HL-60/S4 (cell line): Measurements from ENCODE around the gene DLL1.

Source experiments
- in situ Hi-C: fragments of 300-500 bp; cut with MboI; formaldehyde crosslinking; loops from 2 replicates; pipeline ENCODE4 v1.14.3; 2022; ENCODE audit warnings: low sequenced_read_pairs

Gene DLL1

DNA sequence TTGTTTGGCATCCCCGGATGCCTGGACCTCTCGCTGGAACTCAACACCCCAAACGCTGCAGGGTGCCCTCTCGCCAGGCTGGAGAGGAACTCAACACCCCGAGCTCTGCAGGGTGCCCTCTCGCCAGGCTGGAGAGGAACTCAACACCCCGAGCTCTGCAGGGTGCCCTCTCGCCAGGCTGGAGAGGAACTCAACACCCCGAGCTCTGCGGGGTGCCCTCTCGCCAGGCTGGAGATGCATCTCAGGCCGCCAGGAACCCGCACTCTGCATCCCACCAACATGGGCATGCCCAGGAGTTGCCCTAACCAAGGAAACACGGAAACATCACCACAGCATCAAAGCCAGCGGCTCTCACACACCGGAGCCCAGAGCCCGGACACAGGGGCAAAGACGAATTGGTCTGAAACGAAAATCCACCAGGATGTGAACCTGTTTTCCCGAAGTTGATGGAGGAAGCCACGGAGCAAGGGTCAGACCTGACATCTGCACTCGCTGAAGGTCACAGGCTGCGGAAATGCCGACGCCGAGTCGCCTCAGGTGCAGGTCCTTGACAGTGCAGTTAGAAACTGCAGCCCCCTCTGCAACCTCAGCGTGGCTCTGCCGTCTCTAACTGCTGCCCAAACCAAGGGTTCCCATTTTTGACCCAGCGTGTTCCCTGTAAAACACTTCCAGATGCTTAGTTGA is 37.5 kb downstream of the DLL1 start:
- in situ Hi-C loops = no loop called here

DNA sequence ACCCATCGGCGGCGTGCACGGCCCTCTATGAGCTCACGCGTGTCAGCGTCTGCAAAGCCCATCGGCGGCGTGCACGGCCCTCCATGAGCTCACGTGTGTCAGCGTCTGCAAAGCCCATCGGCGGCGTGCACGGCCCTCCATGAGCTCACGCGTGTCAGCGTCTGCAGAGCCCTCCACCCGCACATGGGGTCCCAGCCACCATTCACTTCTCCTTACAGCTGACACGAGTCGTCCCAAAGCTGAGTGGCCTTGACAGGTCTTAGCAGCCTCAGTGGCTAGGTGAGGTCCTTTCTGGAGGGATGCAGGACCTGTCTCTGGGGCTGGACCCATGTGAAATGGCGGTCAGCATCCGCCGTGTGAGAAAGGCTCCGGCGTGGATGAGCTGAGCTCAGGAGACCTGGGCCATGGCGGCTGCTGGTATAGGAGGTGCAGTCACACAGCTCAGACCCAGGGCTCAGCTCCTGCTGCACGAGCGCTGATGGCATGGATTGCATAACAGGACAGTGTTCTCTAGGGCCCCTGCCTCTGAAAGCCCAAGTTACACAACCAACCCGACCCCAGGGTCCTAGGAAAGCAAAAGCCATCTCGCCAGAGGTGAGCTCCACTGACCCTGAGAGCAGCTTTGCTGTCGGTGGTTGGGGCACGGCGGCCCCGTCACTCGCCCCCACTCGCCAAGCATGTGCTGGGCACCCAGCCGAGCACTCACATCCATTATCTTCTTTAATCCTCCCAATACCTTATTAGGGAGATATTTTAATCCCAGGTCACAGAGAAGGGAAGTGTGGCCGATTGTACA is 38.9 kb downstream of the DLL1 start:
- in situ Hi-C loops = no loop called here

DNA sequence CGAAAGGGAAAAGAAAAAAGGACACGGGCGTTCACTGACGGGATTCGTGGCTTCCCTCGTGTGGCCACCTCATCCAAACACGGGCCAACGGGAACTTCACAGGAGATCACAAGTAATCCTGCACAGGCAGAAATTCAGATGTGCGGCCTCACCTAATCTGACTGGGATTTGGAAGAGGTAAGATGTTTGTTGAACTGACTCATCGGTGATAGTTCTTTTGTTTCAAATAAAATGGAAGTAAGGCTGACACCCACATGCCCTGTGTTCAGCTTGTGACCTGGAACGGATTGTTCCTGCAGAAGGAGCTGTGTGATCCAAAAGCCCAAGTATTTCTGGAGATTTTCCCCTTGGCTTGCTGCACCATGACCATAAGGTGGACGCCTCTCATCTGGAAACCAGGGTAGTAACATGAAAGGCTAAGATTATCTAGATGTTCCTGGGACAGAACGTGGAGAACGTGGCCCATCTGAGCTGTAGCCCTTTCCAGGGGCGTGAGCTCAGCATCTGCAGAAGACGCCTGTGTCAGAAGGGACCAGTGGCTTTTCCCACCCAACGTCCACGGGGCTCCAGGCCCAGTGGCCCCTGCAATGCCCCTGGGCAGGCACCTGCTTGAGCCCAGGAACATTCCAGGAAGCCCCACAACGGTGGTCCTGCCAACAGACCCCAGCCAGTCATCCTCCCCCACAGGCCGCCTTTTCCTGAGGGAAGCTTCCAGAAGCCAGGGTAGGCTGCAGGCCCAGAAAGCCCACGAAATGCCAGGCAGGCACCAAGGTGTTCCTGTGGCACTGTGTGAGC is 39.7 kb downstream of the DLL1 start:
- in situ Hi-C loops = no loop called here

DNA sequence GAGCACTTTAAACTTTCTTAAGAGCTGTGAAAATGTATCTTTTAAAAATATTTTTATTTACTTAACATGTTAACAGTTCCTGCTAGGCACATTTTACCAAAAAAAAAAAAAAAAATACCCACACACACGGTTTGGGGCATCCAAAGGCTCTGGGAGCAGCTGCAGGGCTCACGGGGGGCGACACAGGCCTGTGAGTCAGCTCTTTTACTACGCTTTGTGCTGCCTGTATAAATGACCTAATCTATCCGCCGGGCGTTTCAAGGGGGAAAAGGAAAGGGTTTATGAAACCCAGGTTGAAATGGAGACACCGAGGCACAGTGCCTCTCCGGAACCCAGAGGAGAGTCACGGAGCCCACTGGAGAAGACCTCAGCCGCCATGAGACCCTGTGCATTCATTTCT is 40.4 kb downstream of the DLL1 start:
- in situ Hi-C loops = no loop called here

DNA sequence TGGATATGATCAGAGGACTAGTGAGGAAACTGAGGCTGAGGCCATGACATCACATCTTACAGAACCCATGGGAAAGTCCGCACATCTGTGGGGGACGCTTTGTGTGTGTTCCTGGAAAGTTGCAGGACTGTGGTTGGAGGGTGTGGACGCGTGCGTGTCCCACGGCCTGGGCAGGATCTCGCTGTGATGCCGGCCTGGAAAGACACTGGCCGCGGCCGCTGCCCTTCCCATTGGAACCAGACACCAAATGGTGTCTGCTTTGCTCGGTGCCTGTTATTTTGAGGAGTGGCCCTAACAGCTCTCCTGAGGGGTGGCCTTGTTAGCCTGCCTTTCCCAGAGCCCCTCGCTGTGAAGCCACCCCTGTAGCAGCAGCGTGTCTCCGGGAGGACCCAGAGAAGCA is 41.1 kb downstream of the DLL1 start:
- in situ Hi-C loops = no loop called here

DNA sequence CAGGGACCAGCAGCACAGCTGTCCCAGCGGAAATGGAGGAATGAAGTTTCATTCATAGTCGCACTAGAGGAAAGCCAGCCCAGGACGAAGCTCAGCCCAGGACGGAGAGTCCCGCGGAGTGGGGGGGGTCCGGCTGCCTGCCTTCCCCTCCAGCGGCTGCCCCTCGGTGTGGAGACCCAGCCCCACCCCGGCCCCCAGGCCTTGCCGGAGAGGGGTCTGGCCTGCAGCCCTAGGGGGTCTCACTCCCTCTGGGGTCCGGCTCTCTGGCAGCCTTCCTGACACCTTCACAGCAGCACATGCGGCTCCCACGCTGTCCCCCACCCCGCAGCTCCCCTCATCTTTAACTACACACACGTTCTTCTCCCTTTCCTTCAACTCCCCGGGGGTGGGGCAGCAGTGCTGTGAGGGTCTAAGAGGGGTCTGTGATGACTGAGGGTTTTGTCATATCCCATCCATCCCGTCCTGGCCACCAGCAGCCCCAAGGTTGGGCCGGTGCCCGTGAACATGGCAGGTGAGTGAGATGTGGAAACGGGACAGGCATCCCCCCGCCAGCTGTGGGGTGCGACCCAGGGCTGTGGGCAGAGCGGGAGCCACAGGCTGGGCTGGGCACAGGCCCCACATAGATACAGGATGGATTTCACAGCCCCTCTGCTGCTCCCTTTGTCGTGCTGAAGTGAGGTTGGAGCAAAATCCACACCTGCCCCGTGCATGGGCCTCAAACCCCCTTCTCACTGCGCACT is 41.8 kb downstream of the DLL1 start:
- in situ Hi-C loops = no loop called here

DNA sequence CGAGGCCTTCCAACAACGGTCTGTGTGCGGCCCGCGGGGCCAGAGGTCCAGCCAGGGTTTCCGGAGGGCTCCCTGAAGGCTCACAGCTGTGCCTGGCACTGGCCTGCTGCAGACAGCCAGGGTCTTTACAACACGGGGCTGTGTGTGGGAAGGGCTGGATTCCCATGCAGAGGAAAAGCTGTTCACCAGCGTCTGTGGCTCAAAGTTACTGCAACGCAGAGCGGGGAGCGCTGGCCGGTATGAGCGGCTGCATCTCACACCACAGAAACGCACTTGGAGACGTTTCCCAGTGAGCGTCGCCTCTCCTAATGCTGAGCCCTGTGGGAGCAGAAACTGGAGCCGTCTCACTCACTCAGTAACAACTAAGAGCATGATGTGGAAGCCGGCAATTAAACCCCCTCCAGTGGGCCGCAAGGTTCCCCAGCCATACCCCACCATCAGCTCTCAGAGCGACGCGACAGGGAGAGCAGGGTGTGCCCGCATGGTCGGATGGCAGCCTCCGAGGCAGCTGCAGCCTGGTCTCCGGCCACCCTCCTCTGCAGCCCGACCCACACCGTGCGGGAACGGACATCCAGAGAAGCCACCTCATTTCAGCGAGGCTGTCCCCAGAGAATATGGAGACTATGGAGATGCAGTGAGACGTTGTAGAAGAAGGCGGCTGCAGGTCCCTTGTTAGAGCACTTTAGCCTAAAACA is 42.6 kb downstream of the DLL1 start:
- in situ Hi-C loops = no loop called here

DNA sequence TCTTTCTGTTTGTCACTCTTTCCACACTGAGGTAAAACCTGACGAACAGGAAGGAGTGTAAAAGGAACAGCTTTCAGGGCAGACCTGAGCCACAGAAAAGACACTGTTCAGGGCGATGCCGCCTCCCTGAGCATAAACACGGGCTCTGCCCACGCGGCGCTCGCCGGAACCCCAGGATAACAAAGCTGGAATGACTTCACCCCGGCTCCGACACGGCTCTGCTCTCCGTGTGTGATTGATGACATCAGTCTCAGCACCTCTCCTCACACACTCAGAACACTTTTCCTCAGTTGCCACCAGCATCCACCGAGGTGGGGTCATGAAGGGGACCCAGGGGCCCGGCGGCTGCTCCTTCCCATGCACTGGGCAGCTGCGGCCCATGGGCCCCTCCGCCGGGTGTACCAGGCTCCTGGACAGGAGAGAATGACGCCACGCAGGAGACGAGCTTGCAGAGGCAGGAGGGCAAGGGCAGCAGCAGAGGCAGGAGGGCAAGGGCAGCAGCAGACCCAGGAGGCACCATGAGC is 43.6 kb downstream of the DLL1 start:
- in situ Hi-C loops = no loop called here

DNA sequence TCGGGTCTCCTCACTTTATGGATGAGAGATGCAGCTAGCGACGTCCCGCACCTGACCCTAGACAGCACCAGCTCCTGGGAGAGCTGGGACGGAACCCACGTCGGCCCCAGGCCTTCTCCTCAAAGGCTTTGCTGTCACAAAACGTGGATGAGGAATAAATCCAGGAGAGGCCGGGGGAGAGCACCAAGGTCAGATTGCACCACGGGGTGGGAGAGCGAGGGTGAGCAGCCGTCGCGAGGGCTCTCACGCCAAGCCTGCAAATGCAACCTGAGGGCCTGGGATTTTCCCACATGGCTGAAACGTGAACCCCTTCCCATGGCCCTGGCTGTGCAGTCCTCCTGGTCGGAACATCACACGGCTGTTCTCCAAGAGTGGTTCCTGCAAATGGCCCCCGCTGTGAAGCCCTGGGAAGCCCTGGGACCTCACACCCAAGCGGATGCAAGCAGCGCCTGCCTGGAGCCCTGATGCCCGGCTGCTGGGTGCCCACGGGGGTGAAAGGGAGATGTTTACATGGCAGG is 45.3 kb downstream of the DLL1 start:
- in situ Hi-C loops = no loop called here

DNA sequence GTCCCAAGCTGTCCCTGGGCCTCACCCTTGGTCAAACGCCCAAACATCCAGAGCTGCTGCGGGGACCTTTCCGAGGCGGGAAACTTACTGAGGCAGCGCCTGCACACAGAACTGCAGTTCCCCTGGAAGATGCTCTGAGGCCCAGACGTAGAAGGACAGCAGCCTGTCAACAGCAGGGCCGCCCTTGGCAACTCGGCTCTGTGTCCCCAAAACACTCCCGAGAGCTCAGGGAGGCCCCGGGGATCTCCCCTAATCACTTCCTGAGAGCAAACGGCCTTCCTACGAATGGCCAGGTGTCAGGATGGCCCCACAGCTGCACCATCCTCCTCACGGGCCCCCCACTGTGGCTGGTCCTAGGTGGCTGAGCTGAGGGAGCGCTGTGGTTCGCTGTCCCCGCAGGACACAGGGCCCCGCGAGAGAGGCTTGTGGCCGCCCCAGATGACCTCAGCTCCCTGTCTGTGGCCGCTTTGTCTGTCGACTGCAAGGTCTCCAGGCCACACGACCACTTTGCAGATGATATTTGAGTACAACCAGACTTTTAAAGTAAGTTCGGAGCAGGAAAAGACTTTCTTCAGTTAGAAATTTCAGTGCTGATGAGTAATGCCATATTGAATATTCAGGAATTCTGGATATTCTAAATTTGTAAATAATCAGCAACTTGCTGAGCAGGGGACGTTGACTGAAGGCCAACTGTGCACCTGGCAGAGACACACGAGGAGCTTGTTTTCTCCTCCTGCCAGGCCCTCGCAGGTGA is 46.0 kb downstream of the DLL1 start:
- in situ Hi-C loops = no loop called here

DNA sequence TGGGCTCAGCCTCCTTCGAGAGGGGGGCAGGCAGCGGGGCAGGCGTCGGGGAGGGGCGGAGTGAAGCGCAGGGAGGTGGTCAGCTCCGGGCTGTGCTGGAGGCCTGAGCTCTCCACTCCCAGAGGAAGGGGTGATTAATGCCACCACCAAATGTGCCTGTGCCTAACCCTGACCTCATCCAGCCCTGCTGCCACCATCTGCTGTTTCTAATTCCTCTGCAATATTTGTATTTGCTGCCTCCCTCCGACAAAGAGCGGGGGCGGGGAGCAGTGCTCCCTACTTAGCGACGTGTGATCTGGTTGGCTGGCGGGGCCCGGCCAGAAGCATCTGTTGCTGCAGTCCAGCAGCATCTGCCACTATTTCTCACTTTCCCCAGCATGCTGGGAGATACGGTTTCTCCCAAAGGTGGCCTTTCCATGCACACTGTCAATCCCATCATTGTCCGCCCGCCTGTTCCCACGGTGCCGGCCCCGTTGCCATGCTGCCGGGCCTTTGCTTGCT is 47.0 kb downstream of the DLL1 start:
- in situ Hi-C loops = no loop called here

DNA sequence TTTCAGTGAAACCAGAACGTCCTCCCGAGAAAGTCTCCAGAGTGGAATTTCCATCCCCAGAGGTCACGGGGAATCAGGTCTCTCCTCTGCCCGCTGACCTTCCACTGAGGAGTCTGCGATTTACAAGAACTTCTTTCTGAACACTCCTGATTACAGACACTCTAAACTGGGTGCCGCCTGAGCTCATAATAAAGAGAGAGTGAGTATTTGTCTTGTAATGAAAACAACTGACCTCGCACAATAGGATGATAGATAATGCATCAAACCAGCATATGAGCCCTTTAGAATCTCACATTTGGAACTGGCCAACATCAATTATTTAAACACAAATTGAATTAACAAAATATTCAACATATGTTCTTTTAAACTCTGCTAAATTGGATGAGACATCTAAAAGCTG is 47.5 kb downstream of the DLL1 start:
- in situ Hi-C loops = no loop called here

DNA sequence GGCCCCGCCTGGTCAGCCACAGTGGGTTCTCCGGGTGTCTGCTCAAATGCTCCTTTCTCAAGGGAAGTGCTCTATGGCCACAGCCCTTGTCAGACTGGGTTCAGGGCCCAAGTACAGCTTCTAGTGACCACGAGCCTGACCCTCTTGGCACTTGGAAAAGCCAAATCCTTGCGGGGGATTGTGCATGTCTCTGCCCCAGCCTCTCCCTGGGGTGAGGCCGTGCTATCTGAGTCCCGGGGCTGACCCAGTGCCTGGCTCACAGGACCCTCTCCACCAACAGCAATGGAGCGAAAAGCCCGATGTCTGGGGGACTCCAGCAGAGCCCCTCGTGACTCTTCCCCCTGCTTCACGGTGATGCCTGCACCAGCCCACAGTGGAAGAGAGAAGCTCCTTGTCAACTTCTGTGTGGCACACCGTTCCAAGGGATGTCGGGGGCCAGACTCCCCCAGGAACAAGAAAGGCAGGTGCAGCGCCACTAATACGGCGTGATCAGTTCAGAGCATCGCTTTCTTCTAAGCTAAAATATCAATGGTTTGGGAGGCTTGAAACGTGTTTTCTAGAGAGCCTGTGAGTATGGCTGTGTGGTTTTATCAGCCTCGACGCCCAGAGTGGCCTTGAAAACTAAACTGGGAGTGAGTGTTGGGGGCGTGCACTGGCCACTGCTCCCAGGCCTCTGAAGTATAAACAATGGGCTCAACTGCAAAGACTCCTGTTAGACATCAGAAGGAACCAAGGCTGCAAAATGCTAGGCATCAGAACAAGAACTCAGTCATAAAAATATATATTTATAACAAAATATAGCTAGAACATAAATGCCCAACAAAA is 51.9 kb downstream of the DLL1 start:
- in situ Hi-C loops = no loop called here

DNA sequence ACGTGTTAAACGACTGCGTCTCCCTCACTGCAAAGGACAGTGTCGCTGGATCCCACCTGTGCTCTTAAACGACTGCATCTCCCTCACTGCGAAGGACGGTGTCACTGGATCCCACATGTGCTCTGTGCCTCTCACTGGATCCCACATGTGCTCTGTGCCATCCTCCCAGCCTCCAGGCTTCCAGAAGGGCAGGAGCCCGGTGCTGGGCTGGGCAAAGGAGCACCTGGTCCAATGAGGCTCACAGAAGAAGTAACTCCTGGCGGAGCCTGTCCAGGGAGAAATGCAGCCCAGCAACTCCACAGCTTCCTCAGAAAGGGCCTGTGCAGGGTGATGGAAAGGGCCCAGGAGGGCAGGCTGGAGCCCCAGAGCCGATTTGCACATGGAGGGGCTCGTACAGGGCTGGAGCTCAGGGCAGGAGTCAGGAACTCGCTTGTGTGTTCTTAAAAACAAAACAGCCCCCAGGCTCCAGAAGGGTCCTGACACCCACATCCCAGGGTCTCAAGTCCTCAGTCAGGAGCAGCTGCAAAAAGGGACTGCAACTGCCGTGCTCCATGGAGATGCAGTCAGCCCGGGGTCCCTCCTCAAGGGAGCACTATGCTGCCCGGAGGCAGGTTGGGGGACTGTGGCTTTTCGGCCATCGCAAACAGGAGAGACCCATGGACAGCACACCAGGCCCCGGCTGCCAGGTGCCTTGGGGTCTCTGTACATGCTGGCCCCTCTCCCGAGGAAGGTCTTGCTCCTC is 52.7 kb downstream of the DLL1 start:
- in situ Hi-C loops = no loop called here

DNA sequence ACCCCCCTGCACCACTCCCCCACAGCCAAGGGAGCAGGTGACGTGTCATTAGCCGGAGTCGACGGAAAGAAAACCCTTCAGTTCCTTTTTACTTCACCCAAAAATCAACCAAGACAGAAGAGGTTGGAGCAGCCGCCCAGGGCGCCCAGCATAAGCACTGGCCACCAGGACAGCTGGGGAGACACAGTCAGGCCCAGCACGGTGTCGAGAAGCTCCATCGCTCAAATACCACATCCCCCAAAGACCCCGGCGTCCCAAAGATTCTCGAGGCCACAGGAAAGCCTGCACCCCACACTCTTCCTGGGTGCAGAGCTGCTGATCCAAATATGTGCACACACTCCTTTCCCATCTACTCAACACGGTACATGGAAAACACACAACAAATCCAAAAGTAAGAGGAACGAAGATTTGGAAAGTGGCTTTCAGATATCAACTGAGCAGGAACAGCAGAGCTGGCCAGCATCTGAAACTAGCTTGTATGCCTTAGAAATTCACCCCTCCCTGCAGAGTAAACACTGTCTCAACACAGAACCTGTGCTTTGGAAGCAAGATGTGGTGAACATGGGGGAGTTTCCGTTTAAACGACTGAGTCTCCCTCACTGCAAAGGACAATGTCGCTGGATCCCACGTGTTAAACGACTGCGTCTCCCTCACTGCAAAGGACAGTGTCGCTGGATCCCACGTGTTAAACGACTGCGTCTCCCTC is 54.6 kb downstream of the DLL1 start:
- in situ Hi-C loops = no loop called here

DNA sequence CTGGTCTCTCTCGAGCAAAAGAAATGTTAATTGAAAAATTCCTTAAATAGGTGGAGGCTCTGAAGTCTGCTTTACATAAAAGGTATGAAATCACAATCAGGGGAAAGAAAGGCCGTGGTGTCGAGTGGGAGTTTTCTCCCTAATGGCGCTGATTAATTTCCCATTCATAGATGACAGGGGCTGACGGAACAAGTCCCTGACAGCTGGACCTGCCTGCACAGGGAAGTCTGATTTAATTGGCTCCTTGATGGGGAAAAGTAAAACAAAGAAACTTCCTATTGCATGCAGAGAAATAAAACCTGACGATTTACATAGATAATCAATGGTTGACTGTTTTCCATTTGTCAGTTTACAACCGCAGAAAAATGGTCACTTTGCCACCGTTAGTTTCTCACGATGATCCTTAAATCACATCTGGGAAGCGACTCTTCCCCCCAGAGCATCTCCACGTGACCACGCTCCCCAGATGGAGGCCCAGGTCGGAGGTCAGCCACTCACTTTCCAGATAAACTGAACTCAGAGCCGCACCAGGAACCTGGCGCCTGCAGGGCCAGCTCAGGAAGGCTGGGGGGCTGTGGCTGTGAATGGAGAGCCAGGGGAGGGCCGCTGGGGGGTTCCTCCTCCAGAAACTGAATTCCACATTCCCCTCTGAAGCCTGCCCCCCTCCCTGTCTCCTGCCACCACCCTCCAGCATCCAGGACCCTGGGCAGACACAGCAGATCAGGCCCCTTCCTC is 55.3 kb downstream of the DLL1 start:
- in situ Hi-C loops = no loop called here
